Measurements from ENCODE around the gene PRUNE2. TPM values are rescaled to one million over a fixed set of nuclear protein-coding genes. Genes with fewer than 3 reads are reported as not detected.

PRUNE2 gene
- total and polyA plus RNA-seq, 4 donors = 1.3 to 4.5 (median 1.6) TPM

DNA sequence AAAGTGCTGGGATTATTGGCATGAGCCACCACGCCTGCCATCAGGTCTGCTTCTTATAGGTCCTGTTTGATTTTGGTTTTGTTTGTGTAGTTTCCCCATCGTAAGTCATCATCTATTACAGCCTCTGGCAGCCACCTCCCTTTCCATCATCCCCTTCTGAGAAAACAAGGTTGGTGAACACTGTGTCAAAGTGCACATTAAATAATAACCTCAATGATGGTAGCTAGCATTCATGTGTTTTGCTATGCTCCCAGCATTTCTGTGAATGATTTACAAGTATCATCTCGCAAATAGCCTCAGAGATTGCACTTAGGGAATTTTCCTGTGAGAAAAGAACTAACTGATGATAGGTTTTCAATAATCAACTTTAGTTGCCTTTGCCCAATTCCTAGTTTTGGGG is 9.9 kb downstream of the PRUNE2 start:
- peaks cover 0 to 12% (median 0%) of the 10 kb centered on the region in 4 donors for H3K27me3 ChIP-seq (ENCODE audit: control insufficient read depth in 4 of 4, insufficient read depth in 4 of 4, low read length in 3 of 4)
- H3K9ac ChIP-seq (ENCODE audit: low read depth in 1 of 2, low read length in 2 of 2) = no peak overlapping the region
- no peaks in the 10 kb centered on the region for H3K4me1 ChIP-seq (ENCODE audit: control insufficient read depth in 4 of 4, insufficient read depth in 4 of 4, low read length in 3 of 4)
- no peaks in the 10 kb centered on the region for H3K9me3 ChIP-seq (ENCODE audit: control insufficient read depth in 4 of 4, low read length in 3 of 4)
- H3K27ac ChIP-seq (ENCODE audit: low read depth in 1 of 2, low read length in 2 of 2) = no peak overlapping the region
- WGBS = 63% methylated on average over 3 of the region's 3 CpGs
- no peak for DNase-seq (ENCODE audit: low spot score)
- no peak overlapping the region for H3K4me3 ChIP-seq (ENCODE audit: low read depth in 1 of 3, low read length in 3 of 3)
- TF ChIP-seq GABPA (IDR thresholded peaks at IDR 0.05 in 1 of 2, conservative IDR thresholded peaks at IDR 0.05 in 1 of 2) (no peak), HNF4G (IDR thresholded peaks at IDR 0.05) (no peak), SP1 (IDR thresholded peaks at IDR 0.05) (no peak)
- TF ChIP-seq, protein P1, sequence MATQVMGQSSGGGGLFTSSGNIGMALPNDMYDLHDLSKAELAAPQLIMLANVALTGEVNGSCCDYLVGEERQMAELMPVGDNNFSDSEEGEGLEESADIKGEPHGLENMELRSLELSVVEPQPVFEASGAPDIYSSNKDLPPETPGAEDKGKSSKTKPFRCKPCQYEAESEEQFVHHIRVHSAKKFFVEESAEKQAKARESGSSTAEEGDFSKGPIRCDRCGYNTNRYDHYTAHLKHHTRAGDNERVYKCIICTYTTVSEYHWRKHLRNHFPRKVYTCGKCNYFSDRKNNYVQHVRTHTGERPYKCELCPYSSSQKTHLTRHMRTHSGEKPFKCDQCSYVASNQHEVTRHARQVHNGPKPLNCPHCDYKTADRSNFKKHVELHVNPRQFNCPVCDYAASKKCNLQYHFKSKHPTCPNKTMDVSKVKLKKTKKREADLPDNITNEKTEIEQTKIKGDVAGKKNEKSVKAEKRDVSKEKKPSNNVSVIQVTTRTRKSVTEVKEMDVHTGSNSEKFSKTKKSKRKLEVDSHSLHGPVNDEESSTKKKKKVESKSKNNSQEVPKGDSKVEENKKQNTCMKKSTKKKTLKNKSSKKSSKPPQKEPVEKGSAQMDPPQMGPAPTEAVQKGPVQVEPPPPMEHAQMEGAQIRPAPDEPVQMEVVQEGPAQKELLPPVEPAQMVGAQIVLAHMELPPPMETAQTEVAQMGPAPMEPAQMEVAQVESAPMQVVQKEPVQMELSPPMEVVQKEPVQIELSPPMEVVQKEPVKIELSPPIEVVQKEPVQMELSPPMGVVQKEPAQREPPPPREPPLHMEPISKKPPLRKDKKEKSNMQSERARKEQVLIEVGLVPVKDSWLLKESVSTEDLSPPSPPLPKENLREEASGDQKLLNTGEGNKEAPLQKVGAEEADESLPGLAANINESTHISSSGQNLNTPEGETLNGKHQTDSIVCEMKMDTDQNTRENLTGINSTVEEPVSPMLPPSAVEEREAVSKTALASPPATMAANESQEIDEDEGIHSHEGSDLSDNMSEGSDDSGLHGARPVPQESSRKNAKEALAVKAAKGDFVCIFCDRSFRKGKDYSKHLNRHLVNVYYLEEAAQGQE (IDR thresholded peaks at IDR 0.05) = no peak
- TF ChIP-seq, protein P2, sequence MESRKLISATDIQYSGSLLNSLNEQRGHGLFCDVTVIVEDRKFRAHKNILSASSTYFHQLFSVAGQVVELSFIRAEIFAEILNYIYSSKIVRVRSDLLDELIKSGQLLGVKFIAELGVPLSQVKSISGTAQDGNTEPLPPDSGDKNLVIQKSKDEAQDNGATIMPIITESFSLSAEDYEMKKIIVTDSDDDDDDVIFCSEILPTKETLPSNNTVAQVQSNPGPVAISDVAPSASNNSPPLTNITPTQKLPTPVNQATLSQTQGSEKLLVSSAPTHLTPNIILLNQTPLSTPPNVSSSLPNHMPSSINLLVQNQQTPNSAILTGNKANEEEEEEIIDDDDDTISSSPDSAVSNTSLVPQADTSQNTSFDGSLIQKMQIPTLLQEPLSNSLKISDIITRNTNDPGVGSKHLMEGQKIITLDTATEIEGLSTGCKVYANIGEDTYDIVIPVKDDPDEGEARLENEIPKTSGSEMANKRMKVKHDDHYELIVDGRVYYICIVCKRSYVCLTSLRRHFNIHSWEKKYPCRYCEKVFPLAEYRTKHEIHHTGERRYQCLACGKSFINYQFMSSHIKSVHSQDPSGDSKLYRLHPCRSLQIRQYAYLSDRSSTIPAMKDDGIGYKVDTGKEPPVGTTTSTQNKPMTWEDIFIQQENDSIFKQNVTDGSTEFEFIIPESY (IDR thresholded peaks at IDR 0.05) = no peak
- no peaks in the 10 kb centered on the region for H3K36me3 ChIP-seq (ENCODE audit: control insufficient read depth in 4 of 4, insufficient read depth in 3 of 4, low read depth in 1 of 4, low read length in 3 of 4)

DNA sequence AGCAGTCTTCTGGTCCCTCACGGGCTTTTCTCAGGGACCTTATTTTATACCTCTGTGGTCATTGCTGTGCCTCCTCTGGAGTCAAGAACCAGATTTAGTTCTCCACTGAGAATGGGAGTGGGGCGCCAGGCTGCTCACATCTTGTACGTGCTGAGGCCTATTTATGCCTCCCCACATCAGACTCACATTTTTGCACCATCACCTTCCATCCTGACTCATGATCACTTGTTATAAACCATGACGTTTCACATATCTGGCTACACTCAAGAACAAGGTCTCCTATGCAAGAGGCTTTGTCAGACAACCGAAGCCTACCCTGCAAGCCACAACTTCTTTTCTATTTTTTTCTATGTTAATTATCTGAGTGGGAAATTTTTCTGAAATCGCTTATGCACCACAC is 10.7 kb downstream of the PRUNE2 start:
- WGBS = 88% methylated on average over 6 of the region's 6 CpGs
- Histone ChIP-seq H3K27ac (ENCODE audit: low read depth in 1 of 2, low read length in 2 of 2) (no peak overlapping the region), H3K9ac (ENCODE audit: low read depth in 1 of 2, low read length in 2 of 2) (no peak overlapping the region), H3K4me1 (ENCODE audit: control insufficient read depth in 4 of 4, insufficient read depth in 4 of 4, low read length in 3 of 4) (no peaks in the 10 kb centered on the region), H3K27me3 (ENCODE audit: control insufficient read depth in 4 of 4, insufficient read depth in 4 of 4, low read length in 3 of 4) (peaks cover 0 to 9% (median 0%) of the 10 kb centered on the region in 4 donors), H3K36me3 (ENCODE audit: control insufficient read depth in 4 of 4, insufficient read depth in 3 of 4, low read depth in 1 of 4, low read length in 3 of 4) (no peaks in the 10 kb centered on the region), H3K4me3 (ENCODE audit: low read depth in 1 of 3, low read length in 3 of 3) (no peak overlapping the region), H3K9me3 (ENCODE audit: control insufficient read depth in 4 of 4, low read length in 3 of 4) (no peaks in the 10 kb centered on the region)
- TF ChIP-seq HNF4G (IDR thresholded peaks at IDR 0.05) (no peak), NR2F2 (IDR thresholded peaks at IDR 0.05) (no peak), HNF4A (conservative IDR thresholded peaks at IDR 0.05) (no peak), RXRA (IDR thresholded peaks at IDR 0.05) (no peak), EGR1 (IDR thresholded peaks at IDR 0.05; ENCODE audit: low read depth in 2 of 2) (no peak), TAF1 (conservative IDR thresholded peaks at IDR 0.05) (no peak), YY1 (IDR thresholded peaks at IDR 0.05) (no peak), JUND (IDR thresholded peaks at IDR 0.05) (no peak), SP1 (IDR thresholded peaks at IDR 0.05) (no peak), FOXA1 (IDR thresholded peaks at IDR 0.05) (no peak), GABPA (IDR thresholded peaks at IDR 0.05 in 1 of 2, conservative IDR thresholded peaks at IDR 0.05 in 1 of 2) (no peak), RAD21 (IDR thresholded peaks at IDR 0.05) (no peak)
- TF ChIP-seq, protein P3, sequence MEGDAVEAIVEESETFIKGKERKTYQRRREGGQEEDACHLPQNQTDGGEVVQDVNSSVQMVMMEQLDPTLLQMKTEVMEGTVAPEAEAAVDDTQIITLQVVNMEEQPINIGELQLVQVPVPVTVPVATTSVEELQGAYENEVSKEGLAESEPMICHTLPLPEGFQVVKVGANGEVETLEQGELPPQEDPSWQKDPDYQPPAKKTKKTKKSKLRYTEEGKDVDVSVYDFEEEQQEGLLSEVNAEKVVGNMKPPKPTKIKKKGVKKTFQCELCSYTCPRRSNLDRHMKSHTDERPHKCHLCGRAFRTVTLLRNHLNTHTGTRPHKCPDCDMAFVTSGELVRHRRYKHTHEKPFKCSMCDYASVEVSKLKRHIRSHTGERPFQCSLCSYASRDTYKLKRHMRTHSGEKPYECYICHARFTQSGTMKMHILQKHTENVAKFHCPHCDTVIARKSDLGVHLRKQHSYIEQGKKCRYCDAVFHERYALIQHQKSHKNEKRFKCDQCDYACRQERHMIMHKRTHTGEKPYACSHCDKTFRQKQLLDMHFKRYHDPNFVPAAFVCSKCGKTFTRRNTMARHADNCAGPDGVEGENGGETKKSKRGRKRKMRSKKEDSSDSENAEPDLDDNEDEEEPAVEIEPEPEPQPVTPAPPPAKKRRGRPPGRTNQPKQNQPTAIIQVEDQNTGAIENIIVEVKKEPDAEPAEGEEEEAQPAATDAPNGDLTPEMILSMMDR (IDR thresholded peaks at IDR 0.05; ENCODE audit: low read depth, low read length, missing input control) = no peak
- TF ChIP-seq, protein P4, sequence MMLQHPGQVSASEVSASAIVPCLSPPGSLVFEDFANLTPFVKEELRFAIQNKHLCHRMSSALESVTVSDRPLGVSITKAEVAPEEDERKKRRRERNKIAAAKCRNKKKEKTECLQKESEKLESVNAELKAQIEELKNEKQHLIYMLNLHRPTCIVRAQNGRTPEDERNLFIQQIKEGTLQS (IDR thresholded peaks at IDR 0.05) = no peak
- TF ChIP-seq, protein P1 (IDR thresholded peaks at IDR 0.05) = no peak
- TF ChIP-seq, protein P5, sequence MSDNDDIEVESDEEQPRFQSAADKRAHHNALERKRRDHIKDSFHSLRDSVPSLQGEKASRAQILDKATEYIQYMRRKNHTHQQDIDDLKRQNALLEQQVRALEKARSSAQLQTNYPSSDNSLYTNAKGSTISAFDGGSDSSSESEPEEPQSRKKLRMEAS (IDR thresholded peaks at IDR 0.05) = no peak
- TF ChIP-seq, protein P2 (IDR thresholded peaks at IDR 0.05) = no peak
- no peak for DNase-seq (ENCODE audit: low spot score)
